HG03558 (cell line): ENCODE data around the gene GART.
A peak's percentile ranks its signal among the peaks of the same experiment; 100 is the strongest.
"Not testable (repeated sequence)": the region's sequence is repeated elsewhere in the genome, so short reads cannot be mapped to it uniquely, and the experiment has no call there.

Source experiments
- ATAC-seq: cut with Tn5 transposase; IDR thresholded peaks from one replicate; pipeline ENCODE4 v1.9.1; 2021; ENCODE audit warnings: moderate number of reproducible peaks; ENCODE audit not compliant: unreplicated experiment; ENCODE audit errors: extremely low read depth

GART gene

DNA sequence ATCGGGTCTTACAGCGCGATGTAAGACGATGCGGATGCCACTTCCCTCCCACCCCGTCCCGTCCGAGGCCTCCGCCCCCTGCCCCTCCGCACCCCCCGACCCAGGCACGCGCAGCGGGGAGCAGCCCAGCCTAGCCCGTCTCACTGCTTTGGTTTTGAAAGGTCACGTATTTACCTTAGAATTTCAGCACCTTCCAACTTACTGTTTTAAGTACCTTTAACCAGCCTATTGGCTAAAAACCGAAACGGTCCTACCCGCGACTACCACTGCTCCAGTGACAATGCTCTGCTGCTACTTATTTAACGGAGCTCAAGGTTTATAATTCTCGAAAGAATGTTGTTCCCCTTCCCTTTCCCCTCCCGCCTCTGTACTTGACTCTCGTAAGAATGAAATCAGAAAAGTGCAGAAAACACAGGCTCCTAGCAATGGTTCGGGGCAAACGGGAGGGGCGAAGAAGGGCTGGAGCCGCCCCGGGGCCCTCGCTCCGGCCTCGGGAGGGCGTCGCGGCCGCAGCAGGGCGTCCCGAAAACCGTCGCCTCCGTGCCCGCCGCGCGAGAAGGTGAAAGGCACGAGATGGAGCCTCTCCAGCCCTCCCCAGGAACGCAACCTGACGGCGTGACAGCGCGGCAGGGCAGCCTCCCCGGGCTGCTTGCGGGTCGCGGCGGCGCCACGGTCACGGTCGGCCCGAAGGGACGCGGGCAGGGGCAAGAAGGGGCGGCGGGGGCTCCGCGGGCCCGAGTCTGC, 62.8 kb downstream of the GART start:
- peak; percentile 12 for ATAC-seq

DNA sequence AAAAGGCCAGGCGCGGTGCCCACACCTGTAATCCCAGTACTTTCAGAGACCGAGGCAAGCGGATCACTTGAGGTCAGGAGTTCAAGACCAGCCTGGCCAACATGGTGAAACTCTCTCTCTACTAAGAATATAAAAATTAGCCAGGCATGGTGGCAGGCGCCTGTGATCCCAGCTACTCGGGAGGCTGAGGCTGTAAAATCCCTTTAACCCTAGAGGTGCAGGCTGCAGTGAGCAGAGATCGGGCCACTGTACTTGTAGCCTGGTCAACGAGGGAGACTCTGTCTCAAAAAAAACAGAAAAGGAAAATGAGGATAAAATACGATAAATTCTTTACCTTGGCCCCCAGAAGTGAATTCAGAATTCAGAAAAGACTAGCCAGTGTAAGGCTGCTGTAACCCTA, 63.7 kb downstream of the GART start:
- no peak for ATAC-seq

DNA sequence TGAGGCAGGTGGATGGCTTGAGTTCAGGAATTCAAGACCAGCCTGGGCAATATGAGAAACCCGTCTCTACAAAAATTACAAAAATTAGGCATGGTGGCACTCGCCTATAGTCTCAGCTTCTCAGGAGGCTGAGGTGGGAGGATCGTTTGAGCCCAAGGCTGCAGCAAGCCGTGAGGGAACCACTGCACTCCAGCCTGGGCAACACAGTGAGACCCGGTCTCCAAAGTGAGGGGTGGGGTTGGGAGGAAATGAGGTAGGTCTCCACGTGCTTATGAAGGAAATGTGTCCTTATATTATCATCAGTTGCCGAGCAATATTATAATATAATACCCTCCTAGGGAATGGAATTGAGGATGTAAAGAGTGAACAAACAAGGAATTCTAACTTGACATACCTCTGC, 64.9 kb downstream of the GART start:
- no peak for ATAC-seq

DNA sequence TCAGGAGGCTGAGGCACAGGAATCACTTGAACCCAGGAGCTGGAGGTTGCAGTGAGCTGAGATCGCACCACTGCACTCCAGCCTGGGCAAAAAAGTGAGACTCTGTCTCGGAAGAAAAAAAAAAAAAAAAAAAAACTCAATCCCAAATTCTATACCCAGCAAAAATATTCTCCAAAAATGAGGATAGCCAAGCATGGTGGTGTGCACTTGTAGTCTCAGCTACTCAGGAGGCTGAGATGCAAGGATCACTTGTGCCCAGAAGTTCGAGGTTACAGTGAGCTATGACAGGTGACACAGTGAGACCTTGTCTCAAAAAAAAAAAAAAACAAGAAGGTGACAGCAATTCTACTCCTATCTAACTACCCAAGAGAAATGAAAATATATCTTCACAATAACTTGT, 68.6 kb downstream of the GART start:
- no peak for ATAC-seq

DNA sequence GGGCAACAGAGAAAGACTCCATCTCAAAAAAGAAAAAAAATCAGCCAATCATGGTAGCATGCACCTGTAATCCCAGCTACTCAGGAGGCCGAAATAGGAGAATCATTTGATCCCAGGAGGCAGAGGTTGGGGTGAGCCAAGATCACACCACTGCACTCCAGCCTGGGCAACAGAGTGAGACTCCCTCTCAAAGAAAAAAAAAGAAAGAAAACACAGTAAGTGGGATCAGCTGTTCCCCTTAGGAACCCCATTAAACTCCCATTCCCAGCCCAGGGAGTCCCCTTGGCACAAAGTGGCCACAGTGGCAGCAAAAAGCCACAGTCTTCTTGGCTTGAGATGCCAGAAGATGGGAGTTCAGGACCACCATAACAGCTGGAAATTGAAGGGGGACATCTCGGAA, 71.2 kb downstream of the GART start:
- no peak for ATAC-seq

DNA sequence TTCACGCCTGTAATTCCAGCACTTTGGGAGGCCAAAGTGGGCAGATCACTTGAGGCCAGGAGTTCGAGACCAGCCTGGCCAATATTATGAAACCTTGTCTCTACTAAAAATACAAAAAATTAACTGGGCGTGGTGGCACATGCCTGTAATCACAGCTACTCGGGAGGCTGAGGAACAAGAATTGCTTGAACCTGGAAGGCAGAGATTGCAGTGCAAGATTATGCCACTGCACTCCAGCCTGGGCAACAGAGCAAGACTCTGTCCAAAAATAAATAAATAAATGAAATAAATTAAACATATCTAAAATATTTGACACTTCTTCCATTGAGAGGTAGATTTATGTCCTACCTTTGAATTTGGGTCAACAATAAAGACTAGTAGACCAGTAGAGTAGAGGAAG, 72.7 kb downstream of the GART start:
- ATAC-seq = not testable (repeated sequence)

DNA sequence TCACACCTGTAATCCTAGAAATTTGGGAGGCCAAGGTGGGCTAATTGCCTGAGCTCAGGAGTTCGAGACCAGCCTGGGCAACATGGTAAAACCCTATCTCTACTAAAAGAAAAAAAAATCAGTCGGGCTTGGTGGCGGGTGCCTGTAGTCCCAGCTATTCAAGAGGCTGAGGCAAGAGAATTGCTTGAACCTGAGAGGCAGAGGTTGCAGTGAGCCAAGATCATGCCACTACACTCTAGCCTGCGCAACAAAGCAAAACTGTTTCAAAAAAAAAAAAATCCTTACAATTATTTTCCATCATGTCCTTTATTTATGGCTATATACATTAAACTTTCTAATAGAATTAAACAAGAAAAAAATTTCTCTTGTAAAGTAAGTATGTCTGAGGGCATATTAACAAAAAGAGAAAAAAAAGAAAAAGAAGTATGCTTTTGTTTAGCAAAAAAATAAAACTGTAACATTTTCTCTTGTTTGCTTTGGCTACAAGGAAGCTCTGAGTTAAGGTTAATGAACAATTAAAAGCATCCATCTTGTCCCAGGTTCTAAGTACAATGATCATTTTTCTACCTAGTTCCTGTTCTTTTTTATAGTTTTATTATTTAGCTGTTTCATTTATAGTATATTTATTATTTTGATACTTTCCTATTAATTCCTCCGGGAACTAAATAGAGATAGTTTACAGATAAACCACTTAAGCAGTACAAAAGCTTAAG, 80.2 kb downstream of the GART start:
- no peak for ATAC-seq

DNA sequence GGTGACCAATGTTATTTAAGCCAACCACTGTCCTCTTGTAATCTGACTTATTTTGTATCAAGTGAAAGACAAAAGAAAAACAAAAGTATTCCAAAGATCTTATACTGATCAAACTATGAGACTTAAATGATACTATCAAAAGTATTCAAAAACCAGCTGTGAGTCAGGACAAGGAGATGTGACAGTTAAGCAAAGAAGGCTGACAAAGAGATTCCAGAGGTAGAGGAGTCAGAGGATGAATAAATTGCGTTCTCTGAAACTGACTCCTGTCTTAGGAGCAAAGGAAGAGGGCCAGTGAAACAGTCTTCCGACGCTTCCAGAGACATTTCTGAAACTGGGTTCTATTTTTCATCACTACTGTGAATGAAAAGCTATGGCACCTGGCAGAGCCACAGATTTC, 83.1 kb downstream of the GART start:
- no peak for ATAC-seq

DNA sequence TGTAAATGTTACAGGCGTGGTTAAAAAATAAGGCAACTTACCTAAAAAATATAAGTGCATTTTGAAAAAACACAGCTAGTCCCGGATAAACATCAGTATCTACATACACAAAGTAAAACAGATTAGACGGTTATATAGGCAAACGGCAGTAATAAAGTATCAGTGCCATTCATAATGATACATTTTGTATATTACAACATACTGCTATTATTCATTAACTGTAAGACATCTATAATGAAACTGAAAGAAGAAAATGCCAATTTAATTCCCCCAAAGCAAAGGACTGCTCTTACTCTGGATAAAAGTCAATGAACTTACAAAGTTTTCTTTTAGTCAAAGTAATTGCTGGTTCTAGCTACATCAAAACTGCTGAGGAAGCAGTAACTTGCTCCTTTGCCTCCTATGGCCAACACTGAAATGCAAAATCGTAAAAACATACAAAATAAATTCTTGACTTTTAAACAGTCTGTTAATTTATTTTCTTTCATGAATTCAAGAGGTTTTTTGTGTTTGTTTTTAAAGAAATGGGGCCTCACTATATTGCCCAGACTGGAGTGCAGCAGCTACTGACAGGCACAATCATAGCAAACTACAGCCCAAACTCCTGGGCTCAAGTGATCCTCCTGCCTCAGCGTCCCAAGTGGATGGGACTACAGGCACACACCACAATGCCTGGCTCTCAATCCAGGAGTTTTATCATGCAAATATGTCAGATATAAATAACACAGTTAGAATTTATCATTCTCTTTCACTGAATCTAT, 86.1 kb downstream of the GART start:
- no peak for ATAC-seq
